ENCODE results near the gene PFDN1.

GRCh38 chr5:140262221-140262620 is 40.7 kb downstream of the PFDN1 start:
- no peak for TF ChIP-seq CTCF (conservative IDR thresholded peaks at IDR 0.05; ENCODE audit: low read depth, low read length)
- TF ChIP-seq EZH2 (IDR thresholded peaks at IDR 0.05; ENCODE audit: low read length, unreplicated experiment), result no peak
- TF ChIP-seq EZH2phosphoT487 (IDR thresholded peaks at IDR 0.05; ENCODE audit: borderline replicate concordance, low read length), result no peak
